Caco-2 (cell line): ENCODE results near the gene CCNA2. TPM values are rescaled to one million over a fixed set of nuclear protein-coding genes. Genes with fewer than 3 reads are reported as not detected.
A peak's percentile ranks its signal among the peaks of the same experiment; 100 is the strongest.

ENCODE experiments used
- BruUV-seq: library from RNA; stranded (reverse); fragments of 400-500 nt; replicated peaks from 2 replicates; lab custom pipeline; 2021; lab: Mats Ljungman, UMichigan
- CTCF ChIA-PET: fragments of 300-600 bp; sonication (Branson Sonifier 250); formaldehyde crosslinking; loops from one replicate; lab custom pipeline; 2022; ENCODE audit warnings: antibody characterized with exemption; lab: Charles Lee
- POLR2A ChIA-PET: fragments of 300-600 bp; sonication (Branson Sonifier 250); formaldehyde crosslinking; loops from one replicate; lab custom pipeline; 2022; ENCODE audit warnings: antibody characterized with exemption; lab: Charles Lee
- DNase-seq, 2 experiments: peaks; one replicate each; pipeline versions ENCODE4 v3.0.0 to v3.0.0-alpha.2; 2020 to 2022
- H3K27me3 ChIP-seq: replicated peaks from 2 replicates; pipeline ENCODE4 v1.6.0; 2011; ENCODE audit warnings: low read length; ENCODE audit not compliant: control insufficient read depth, insufficient read depth
- H3K36me3 ChIP-seq: 2 replicates; pipeline ENCODE4 v1.5.1; 2011; ENCODE audit warnings: low read length; ENCODE audit not compliant: control insufficient read depth, insufficient read depth
- H3K4me1 ChIP-seq: fragments of 250-450 bp; sonication (Bioruptor Pico); 2 replicates; pipeline ENCODE4 v1.5.1; 2020; ENCODE audit warnings: mild to moderate bottlenecking
- H3K4me3 ChIP-seq: 2 replicates; pipeline ENCODE4 v1.5.1; 2011; ENCODE audit warnings: low read depth, mild to moderate bottlenecking, control low read depth, low read length
- H3K9me3 ChIP-seq: fragments of 250-450 bp; sonication (Bioruptor Pico); 2 replicates; pipeline ENCODE4 v1.5.1; 2020; ENCODE audit warnings: mild to moderate bottlenecking, moderate library complexity
- H3K27ac Mint-ChIP-seq: one replicate; pipeline ENCODE4 v1.8.0; 2022; ENCODE audit warnings: mixed read lengths; ENCODE audit not compliant: unreplicated experiment
- H3K27me3 Mint-ChIP-seq: one replicate; pipeline ENCODE4 v1.8.0; 2022; ENCODE audit warnings: mixed read lengths; ENCODE audit not compliant: insufficient read depth, unreplicated experiment
- H3K36me3 Mint-ChIP-seq: one replicate; pipeline ENCODE4 v1.8.0; 2022; ENCODE audit warnings: mild to moderate bottlenecking, mixed read lengths; ENCODE audit not compliant: insufficient read depth, unreplicated experiment
- H3K4me1 Mint-ChIP-seq: one replicate; pipeline ENCODE4 v1.8.0; 2022; ENCODE audit warnings: low read depth, mixed read lengths; ENCODE audit not compliant: unreplicated experiment
- H3K4me3 Mint-ChIP-seq: one replicate; pipeline ENCODE4 v1.8.0; 2022; ENCODE audit warnings: mild to moderate bottlenecking, moderate library complexity, mixed read lengths; ENCODE audit not compliant: unreplicated experiment
- H3K9me3 Mint-ChIP-seq: one replicate; pipeline ENCODE4 v1.8.0; 2022; ENCODE audit warnings: mixed read lengths; ENCODE audit not compliant: unreplicated experiment
- intact Hi-C: fragments of 100-400 bp; cut with micrococcal nuclease; formaldehyde crosslinking; loops from one replicate; pipeline ENCODE4 v1.10.0; 2022; ENCODE audit not compliant: unreplicated experiment
- total RNA-seq: library from RNA; stranded (reverse); gene quantifications from 2 replicates; pipeline ENCODE4 v1.2.3, GENCODE V29; 2022
- TF ChIP-seq, protein P1 (sequence below), 2 experiments: fragments of 200-600 bp in 1 of 2; IDR thresholded peaks; 1 replicate in 1 of 2; 2 replicates in 1 of 2; pipeline versions ENCODE4 v1.5.1 to v1.8.0; 2011 to 2022; ENCODE audit warnings: antibody characterized with exemption in 1 of 2, control low read depth in 1 of 2, inconsistent platforms in 1 of 2, low read depth in 1 of 2, low read length in 1 of 2, mild to moderate bottlenecking in 1 of 2, moderate library complexity in 1 of 2; ENCODE audit not compliant: insufficient read depth in 1 of 2, severe bottlenecking in 1 of 2, unreplicated experiment in 1 of 2

CCNA2 gene
- total RNA-seq, 1 experiment from 2014 or later = 97.9 TPM

DNA sequence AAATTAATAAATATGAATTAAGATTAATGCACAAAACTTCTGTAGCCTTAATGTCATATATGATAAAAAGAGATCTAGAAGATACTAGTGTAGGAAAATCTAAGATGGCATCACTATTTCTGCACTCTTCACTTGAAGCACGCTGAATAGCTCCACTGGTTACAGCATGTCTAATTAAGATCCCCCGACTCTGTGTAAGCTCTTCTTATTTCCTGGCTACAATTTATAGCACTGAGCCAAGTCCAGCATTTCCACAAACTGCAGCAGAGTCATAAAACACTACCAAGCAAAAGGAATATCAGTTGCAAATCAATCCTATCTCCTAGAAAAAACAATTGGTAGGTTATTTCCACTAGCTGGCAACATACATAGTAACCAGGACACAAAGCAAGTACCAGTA, 1.3 kb upstream of the CCNA2 start:
- CTCF ChIA-PET = no interaction called here
- BruUV-seq = no TSS peak
- Mint-ChIP-seq H3K4me3 (peak overlapping the region; percentile 24), H3K9me3 (no peaks in the 10 kb centered on the region), H3K27me3 (no peaks in the 10 kb centered on the region), H3K4me1 (no peaks in the 10 kb centered on the region), H3K36me3 (peaks cover 37% of the 10 kb centered on the region), H3K27ac (no peak overlapping the region)
- no peak overlapping the region for H3K4me3 ChIP-seq
- no peaks in the 10 kb centered on the region for H3K9me3 ChIP-seq
- H3K27me3 ChIP-seq = no peaks in the 10 kb centered on the region
- POLR2A ChIA-PET = no interaction called here
- peaks cover 8% of the 10 kb centered on the region for H3K4me1 ChIP-seq
- H3K36me3 ChIP-seq = no peaks in the 10 kb centered on the region; the same call in 1 of the 2 replicates
- TF ChIP-seq, protein P1, sequence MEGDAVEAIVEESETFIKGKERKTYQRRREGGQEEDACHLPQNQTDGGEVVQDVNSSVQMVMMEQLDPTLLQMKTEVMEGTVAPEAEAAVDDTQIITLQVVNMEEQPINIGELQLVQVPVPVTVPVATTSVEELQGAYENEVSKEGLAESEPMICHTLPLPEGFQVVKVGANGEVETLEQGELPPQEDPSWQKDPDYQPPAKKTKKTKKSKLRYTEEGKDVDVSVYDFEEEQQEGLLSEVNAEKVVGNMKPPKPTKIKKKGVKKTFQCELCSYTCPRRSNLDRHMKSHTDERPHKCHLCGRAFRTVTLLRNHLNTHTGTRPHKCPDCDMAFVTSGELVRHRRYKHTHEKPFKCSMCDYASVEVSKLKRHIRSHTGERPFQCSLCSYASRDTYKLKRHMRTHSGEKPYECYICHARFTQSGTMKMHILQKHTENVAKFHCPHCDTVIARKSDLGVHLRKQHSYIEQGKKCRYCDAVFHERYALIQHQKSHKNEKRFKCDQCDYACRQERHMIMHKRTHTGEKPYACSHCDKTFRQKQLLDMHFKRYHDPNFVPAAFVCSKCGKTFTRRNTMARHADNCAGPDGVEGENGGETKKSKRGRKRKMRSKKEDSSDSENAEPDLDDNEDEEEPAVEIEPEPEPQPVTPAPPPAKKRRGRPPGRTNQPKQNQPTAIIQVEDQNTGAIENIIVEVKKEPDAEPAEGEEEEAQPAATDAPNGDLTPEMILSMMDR (IDR thresholded peaks at IDR 0.05; ENCODE audit: insufficient read depth in 1 of 2, low read depth in 1 of 2, low read length in 1 of 2, severe bottlenecking in 1 of 2, unreplicated experiment in 1 of 2) = no peak
- DNase-seq = no peak
- intact Hi-C loops = loop anchor here (1.0 kb wide), 1 partner anchor 45 kb away; the partner anchor contains the start of gene BBS7

DNA sequence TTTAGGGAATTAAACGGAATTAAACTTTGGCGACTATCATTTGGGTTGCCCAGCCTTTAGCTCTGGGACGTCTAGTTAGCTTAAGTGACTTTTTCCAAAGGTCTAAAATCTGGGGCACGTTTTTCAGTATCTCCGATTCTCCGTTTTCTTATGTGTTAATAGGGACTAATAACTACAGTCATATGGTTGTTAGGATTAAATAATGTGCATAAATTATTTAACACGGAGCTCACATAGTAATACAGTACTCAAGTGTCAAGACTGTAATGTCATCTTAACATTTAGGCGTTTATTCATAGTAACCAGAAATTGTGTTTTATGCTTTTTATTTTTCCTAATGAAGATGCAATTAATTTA, 466 bp upstream of the CCNA2 start:
- H3K27ac Mint-ChIP-seq = peak overlapping the region; percentile 94
- Histone ChIP-seq H3K36me3 (no peaks in the 10 kb centered on the region; the same call in 1 of the 2 replicates), H3K27me3 (no peaks in the 10 kb centered on the region), H3K4me3 (peak overlapping the region; percentile 63), H3K9me3 (no peaks in the 10 kb centered on the region), H3K4me1 (peaks cover 8% of the 10 kb centered on the region)
- ChIA-PET CTCF (no interaction called here), POLR2A (interaction anchor here (0.5 to 0.8 kb wide), 3 partner anchors 12 to 792 kb away, joined by 3 read pairs; no protein-coding TSS in a partner anchor)
- BruUV-seq = TSS peak; percentile 92
- no peaks in the 10 kb centered on the region for H3K27me3 Mint-ChIP-seq
- H3K36me3 Mint-ChIP-seq = peaks cover 45% of the 10 kb centered on the region
- TF ChIP-seq, protein P1 (IDR thresholded peaks at IDR 0.05; ENCODE audit: insufficient read depth in 1 of 2, low read depth in 1 of 2, low read length in 1 of 2, severe bottlenecking in 1 of 2, unreplicated experiment in 1 of 2) = no peak
- no peaks in the 10 kb centered on the region for H3K4me1 Mint-ChIP-seq
- intact Hi-C loops = loop anchor here (1.0 kb wide), 1 partner anchor 46 kb away; the partner anchor contains the start of gene BBS7
- H3K9me3 Mint-ChIP-seq = no peaks in the 10 kb centered on the region
- peak overlapping the region; percentile 96 for H3K4me3 Mint-ChIP-seq
- DNase-seq = no peak

DNA sequence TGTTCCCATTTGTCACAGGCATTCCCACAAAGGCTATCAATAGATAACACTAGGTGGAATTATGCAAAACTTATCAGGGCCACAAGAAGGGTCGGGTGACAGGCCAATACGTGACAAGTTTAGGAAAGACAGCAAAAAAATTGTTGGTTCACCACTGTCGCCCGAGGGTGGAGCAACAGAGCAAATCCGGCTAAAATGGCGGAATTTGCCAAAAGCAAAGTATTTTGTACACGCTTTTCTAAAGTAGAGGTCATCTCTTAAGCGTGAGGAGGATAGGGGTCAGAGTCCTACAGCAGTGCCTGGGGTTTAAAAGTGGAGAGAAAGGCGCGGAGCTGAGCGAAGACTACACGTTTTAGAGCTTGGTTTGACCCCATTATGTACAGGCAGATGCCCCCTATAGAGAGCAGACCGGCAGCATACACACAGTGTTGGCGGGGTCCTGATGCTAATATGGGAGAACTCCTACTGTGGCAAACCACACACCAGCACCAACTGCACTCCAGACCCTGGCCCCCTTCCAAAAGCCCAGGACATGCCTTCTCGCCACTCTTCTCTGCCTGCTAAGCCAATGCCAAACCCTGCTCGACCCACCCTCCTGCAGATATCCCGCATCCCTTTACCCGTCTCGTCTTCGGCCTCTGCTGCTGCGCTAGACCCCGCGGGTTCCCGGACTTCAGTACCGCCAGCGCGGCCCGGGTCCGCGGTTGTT, 733 bp downstream of the CCNA2 start:
- peak; percentile 44 to 54 for DNase-seq
- ChIA-PET CTCF (no interaction called here), POLR2A (no interaction called here)
- Mint-ChIP-seq H3K27ac (peak overlapping the region; percentile 94), H3K9me3 (no peaks in the 10 kb centered on the region), H3K27me3 (no peaks in the 10 kb centered on the region), H3K36me3 (peaks cover 57% of the 10 kb centered on the region), H3K4me1 (no peaks in the 10 kb centered on the region), H3K4me3 (peak overlapping the region; percentile 96)
- Histone ChIP-seq H3K4me3 (peak overlapping the region; percentile 63), H3K9me3 (no peaks in the 10 kb centered on the region), H3K36me3 (no peaks in the 10 kb centered on the region; the same call in 1 of the 2 replicates), H3K4me1 (peaks cover 8% of the 10 kb centered on the region), H3K27me3 (no peaks in the 10 kb centered on the region)
- intact Hi-C loops = no loop called here
- TF ChIP-seq, protein P1 (IDR thresholded peaks at IDR 0.05; ENCODE audit: insufficient read depth in 1 of 2, low read depth in 1 of 2, low read length in 1 of 2, severe bottlenecking in 1 of 2, unreplicated experiment in 1 of 2) = peak in 1 of 2 experiments; percentile 21
- TSS peak; percentile 49 for BruUV-seq
